Measurements from ENCODE around the gene VSTM4. TPM values are rescaled to one million over a fixed set of nuclear protein-coding genes. Genes with fewer than 3 reads are reported as not detected.

The VSTM4 gene
- polyA plus RNA-seq, 1 donor (not counting 4 experiments of a cell fraction or from before 2014, with no cell fraction given) = not detected

DNA sequence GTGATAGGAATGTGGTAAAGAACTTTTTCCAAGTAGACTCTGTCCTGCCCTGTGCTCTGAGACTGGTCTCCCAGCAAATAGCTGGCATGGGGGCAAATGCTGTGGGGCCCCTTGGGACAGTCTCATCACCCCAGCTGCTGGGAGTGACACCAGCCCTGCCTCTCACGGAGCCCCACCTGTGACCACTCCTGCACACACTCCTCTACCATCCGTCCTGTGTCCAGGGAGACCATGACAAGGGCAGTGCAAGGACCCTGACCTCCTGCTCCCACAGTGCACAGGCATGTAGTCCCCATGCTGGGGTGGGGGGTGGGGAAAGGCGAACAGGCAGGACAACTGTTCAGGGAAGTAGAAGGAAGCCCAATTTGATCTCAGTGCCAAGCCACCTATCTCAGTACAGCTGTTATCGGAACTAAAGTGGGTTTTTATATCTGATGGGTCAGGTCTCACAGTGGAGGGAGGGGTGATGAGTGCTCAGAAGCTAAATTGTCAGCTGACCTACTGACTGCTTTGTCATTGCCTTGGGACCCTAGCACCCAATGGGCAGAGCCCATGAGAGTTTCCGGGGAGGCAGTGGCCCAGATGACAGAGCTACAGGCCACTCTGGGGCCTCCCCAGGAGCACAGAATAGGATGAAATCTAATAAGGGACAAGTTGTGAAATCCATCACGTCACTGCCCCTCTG lies 24.5 kb downstream of the VSTM4 start:
- FAIRE-seq = no peak
- no peaks in the 10 kb centered on the region for H3K4me1 ChIP-seq (ENCODE audit: control insufficient read depth, extremely low read depth, insufficient read depth, low read length)
- H3K9me1 ChIP-seq (ENCODE audit: control insufficient read depth, extremely low read depth, insufficient read depth, low read length) = no peaks in the 10 kb centered on the region
- H3K9ac ChIP-seq (ENCODE audit: control insufficient read depth, extremely low read depth, insufficient read depth, low read length) = no peak overlapping the region
- H3K36me3 ChIP-seq (ENCODE audit: control insufficient read depth in 2 of 2, extremely low read depth in 1 of 2, insufficient read depth in 2 of 2, low read length in 2 of 2) = no peaks in the 10 kb centered on the region
- H4K20me1 ChIP-seq (ENCODE audit: control insufficient read depth, extremely low read depth, insufficient read depth, low read length) = no peaks in the 10 kb centered on the region
- TF ChIP-seq EZH2 (IDR thresholded peaks at IDR 0.05; ENCODE audit: low read length) = no peak
- TF ChIP-seq, protein P1, sequence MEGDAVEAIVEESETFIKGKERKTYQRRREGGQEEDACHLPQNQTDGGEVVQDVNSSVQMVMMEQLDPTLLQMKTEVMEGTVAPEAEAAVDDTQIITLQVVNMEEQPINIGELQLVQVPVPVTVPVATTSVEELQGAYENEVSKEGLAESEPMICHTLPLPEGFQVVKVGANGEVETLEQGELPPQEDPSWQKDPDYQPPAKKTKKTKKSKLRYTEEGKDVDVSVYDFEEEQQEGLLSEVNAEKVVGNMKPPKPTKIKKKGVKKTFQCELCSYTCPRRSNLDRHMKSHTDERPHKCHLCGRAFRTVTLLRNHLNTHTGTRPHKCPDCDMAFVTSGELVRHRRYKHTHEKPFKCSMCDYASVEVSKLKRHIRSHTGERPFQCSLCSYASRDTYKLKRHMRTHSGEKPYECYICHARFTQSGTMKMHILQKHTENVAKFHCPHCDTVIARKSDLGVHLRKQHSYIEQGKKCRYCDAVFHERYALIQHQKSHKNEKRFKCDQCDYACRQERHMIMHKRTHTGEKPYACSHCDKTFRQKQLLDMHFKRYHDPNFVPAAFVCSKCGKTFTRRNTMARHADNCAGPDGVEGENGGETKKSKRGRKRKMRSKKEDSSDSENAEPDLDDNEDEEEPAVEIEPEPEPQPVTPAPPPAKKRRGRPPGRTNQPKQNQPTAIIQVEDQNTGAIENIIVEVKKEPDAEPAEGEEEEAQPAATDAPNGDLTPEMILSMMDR (optimal IDR thresholded peaks at IDR 0.05 in 1 of 3, IDR thresholded peaks at IDR 0.05 in 1 of 3, conservative IDR thresholded peaks at IDR 0.05 in 1 of 3; ENCODE audit: extremely low read depth in 1 of 3, insufficient read depth in 2 of 3, low read length in 3 of 3) = no peak
- H3K4me2 ChIP-seq (ENCODE audit: control insufficient read depth, extremely low read depth, insufficient read depth, low read depth, low read length) = no peak overlapping the region
- H3K79me2 ChIP-seq (ENCODE audit: control insufficient read depth, insufficient read depth, low read length) = no peaks in the 10 kb centered on the region
- H2AFZ ChIP-seq (ENCODE audit: control insufficient read depth, low read length) = no peak overlapping the region
- DNase-seq (ENCODE audit: low read depth, low spot score) = no peak
- H3K27me3 ChIP-seq (ENCODE audit: control insufficient read depth, extremely low read depth, insufficient read depth, low read length) = peaks cover 4% of the 10 kb centered on the region
- dilution Hi-C loops (cut with MboI; ENCODE audit: extremely low pct_ligation_motif_present, low sequenced_read_pairs) = no loop called here
- H3K4me3 ChIP-seq (ENCODE audit: control insufficient read depth in 2 of 3, extremely low read depth in 1 of 3, insufficient read depth in 2 of 3, low read depth in 1 of 3, low read length in 3 of 3) = no peak overlapping the region
- H3K9me3 ChIP-seq (ENCODE audit: control insufficient read depth, low read depth, low read length) = no peaks in the 10 kb centered on the region
- H3K27ac ChIP-seq (ENCODE audit: control insufficient read depth, insufficient read depth, low read length) = no peak overlapping the region

DNA sequence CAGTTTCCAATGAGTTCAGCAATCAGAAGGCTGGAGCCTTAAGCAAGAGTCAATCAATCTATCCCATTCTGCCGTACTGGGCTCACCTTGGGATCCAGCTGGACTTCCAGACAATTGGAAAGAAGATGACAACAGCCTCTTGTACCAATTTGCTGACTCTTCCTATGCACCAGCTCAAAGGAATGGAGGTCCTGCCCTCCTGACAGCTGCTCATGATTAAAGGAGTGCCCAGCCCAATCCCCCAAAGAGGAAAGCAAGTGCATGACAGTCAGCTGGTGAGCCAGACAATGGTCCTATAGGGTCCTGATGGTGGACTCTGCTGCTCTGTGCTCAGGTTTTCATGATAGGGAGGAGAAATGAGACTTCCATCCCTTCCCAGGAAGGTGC lies 25.1 kb downstream of the VSTM4 start:
- H3K36me3 ChIP-seq (ENCODE audit: control insufficient read depth in 2 of 2, extremely low read depth in 1 of 2, insufficient read depth in 2 of 2, low read length in 2 of 2) = no peaks in the 10 kb centered on the region
- H3K4me3 ChIP-seq (ENCODE audit: control insufficient read depth in 2 of 3, extremely low read depth in 1 of 3, insufficient read depth in 2 of 3, low read depth in 1 of 3, low read length in 3 of 3) = no peak overlapping the region
- no peak overlapping the region for H3K4me2 ChIP-seq (ENCODE audit: control insufficient read depth, extremely low read depth, insufficient read depth, low read depth, low read length)
- no peak overlapping the region for H2AFZ ChIP-seq (ENCODE audit: control insufficient read depth, low read length)
- TF ChIP-seq EZH2 (IDR thresholded peaks at IDR 0.05; ENCODE audit: low read length) = no peak
- TF ChIP-seq, protein P1 (optimal IDR thresholded peaks at IDR 0.05 in 1 of 3, IDR thresholded peaks at IDR 0.05 in 1 of 3, conservative IDR thresholded peaks at IDR 0.05 in 1 of 3; ENCODE audit: extremely low read depth in 1 of 3, insufficient read depth in 2 of 3, low read length in 3 of 3) = no peak
- no peak overlapping the region for H3K9ac ChIP-seq (ENCODE audit: control insufficient read depth, extremely low read depth, insufficient read depth, low read length)
- H3K27ac ChIP-seq (ENCODE audit: control insufficient read depth, insufficient read depth, low read length) = no peak overlapping the region
- FAIRE-seq (no peak), DNase-seq (ENCODE audit: low read depth, low spot score) (no peak)
- no peaks in the 10 kb centered on the region for H3K79me2 ChIP-seq (ENCODE audit: control insufficient read depth, insufficient read depth, low read length)
- dilution Hi-C loops (cut with MboI; ENCODE audit: extremely low pct_ligation_motif_present, low sequenced_read_pairs) = no loop called here
- H3K9me1 ChIP-seq (ENCODE audit: control insufficient read depth, extremely low read depth, insufficient read depth, low read length) = no peaks in the 10 kb centered on the region
- peaks cover 4% of the 10 kb centered on the region for H3K27me3 ChIP-seq (ENCODE audit: control insufficient read depth, extremely low read depth, insufficient read depth, low read length)
- no peaks in the 10 kb centered on the region for H4K20me1 ChIP-seq (ENCODE audit: control insufficient read depth, extremely low read depth, insufficient read depth, low read length)
- no peaks in the 10 kb centered on the region for H3K4me1 ChIP-seq (ENCODE audit: control insufficient read depth, extremely low read depth, insufficient read depth, low read length)
- H3K9me3 ChIP-seq (ENCODE audit: control insufficient read depth, low read depth, low read length) = no peaks in the 10 kb centered on the region
